Measurements from ENCODE around the gene WBP2. TPM values are rescaled to one million over a fixed set of nuclear protein-coding genes. Genes with fewer than 3 reads are reported as not detected.

WBP2 gene
- total RNA-seq, 1 donor from 2014 or later: 43.0 TPM

DNA sequence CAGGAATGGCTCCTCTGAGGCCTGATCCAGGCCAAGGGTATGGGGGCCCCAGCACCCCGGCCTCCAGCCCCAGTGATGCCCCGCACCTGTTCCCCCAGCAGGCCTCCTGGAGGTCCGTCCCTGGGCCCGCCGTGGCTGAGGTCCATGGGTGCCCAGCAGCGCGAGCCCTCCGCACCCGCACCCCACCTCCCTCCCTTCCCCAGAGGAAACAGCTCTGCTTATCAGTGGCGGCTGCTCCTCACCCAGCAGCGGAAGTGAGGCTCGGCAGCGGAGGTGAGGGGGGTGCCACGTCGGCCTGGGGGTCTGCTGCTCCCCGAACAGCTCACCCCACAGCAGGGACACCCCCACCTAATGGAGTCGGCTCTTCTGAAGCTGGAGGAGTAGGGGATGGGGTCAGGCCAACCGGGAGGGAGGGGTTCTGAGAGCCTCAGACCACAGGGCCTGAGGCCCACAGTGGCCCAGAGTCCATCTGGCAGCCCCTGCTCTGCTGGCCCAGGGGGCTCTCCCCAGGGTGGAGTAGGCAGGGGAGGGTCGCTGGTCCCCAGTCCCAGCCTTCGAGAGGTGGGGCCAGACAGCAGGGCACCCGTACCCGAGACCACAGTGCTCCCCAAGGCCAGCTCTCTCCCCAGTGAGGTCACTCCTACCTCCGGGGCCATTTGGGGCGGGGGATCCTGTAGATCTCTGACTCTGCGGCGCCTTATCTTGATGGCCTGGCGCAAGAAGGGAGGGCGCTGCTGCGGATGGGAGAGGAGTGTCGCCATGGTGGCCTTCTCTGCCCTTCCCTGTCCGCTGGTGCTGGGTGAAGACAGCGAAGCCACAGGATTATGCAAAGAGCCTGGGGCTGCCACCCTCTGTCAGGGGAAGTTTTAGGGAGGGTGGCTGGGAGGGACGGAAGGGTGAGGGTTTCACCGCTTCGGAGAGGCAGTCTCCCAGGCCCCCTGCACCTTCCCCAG lies 11.3 kb downstream of the WBP2 start, which contains the start of gene UNC13D:
UNC13D (minus strand) TSS at position 828 of the 953 bp plus-strand sequence; CDS start at position 761, 67 bp downstream.
- H3K4me1 Mint-ChIP-seq (ENCODE audit: unreplicated experiment): peaks cover 12% of the 10 kb centered on the region

DNA sequence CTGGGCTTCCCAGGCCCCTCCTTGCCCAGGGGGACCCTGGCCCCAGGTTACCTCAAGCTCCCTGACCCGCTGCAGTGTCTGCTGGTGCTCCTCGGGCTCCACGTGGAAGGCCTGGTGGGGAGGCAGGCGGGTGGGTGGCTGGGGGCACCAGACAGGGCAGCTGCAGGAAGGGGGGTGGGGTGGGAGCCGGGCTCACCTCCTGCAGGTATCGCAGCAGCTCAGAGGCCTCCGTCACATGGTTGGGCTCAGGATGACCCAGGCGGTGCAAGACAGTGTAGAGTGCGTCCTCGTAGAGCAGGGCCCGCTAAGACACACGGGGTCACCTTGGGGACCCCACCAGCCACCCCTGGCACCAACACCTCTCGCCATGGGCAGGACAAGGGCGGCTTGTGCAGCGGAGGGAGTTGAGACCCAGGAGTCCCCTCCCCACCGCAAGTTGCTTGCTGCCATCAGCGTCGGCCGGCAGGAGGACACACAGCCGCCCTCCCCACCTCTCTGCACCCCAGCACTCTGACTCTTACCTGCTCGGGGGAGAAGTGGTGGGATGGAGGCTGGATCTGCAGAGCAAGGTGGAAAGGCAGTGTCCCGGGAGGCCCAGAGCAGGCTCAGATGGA lies 12.1 kb downstream of the WBP2 start:
- TF ChIP-seq, protein P1, sequence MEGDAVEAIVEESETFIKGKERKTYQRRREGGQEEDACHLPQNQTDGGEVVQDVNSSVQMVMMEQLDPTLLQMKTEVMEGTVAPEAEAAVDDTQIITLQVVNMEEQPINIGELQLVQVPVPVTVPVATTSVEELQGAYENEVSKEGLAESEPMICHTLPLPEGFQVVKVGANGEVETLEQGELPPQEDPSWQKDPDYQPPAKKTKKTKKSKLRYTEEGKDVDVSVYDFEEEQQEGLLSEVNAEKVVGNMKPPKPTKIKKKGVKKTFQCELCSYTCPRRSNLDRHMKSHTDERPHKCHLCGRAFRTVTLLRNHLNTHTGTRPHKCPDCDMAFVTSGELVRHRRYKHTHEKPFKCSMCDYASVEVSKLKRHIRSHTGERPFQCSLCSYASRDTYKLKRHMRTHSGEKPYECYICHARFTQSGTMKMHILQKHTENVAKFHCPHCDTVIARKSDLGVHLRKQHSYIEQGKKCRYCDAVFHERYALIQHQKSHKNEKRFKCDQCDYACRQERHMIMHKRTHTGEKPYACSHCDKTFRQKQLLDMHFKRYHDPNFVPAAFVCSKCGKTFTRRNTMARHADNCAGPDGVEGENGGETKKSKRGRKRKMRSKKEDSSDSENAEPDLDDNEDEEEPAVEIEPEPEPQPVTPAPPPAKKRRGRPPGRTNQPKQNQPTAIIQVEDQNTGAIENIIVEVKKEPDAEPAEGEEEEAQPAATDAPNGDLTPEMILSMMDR (conservative IDR thresholded peaks at IDR 0.05): no peak
- H3K27ac Mint-ChIP-seq: no peak overlapping the region
- no peaks in the 10 kb centered on the region for H3K36me3 Mint-ChIP-seq
- DNase-seq (ENCODE audit: extremely low spot score, unreplicated experiment): no peak
- H3K9me3 Mint-ChIP-seq: no peaks in the 10 kb centered on the region
- H3K4me3 Mint-ChIP-seq: no peak overlapping the region
- H3K27me3 Mint-ChIP-seq: no peaks in the 10 kb centered on the region
- peaks cover 14% of the 10 kb centered on the region for H3K4me1 Mint-ChIP-seq (ENCODE audit: unreplicated experiment)

More for the DNA sequence above, 11.3 kb downstream of the WBP2 start, which contains the start of gene UNC13D:
- peak within 1 kb of the TSS; percentile 93 for H3K27ac Mint-ChIP-seq
- TF ChIP-seq, protein P1 (conservative IDR thresholded peaks at IDR 0.05): no peak
- H3K36me3 Mint-ChIP-seq: peaks cover 3% of the 10 kb centered on the region
- H3K9me3 Mint-ChIP-seq: no peaks in the 10 kb centered on the region
- H3K4me3 Mint-ChIP-seq: peak within 1 kb of the TSS; percentile 25
- DNase-seq (ENCODE audit: extremely low spot score, unreplicated experiment): no peak
- H3K27me3 Mint-ChIP-seq: no peaks in the 10 kb centered on the region

DNA sequence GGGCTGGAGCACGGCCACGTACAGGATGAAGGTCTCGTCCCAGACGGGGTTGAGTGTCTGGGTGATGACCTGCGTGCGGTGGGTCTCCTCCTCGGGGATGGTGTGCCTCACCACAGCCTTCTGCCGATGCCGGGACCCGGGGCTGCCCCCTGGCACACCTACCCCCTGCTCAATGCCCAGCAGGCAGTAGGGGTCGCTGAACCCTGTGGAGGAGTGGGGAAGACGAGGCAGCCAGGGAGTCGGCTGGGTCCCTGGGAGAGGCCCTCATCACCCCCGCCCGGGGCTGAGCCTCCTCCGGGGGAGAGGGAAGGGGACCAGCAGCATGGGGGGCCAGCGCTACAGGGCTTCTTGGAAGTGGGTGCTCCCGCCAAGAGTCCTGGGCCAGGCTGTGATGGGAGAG lies 12.7 kb downstream of the WBP2 start:
- Mint-ChIP-seq H3K36me3 (no peaks in the 10 kb centered on the region), H3K27ac (no peak overlapping the region), H3K4me1 (ENCODE audit: unreplicated experiment) (peaks cover 19% of the 10 kb centered on the region), H3K27me3 (no peaks in the 10 kb centered on the region), H3K9me3 (no peaks in the 10 kb centered on the region), H3K4me3 (no peak overlapping the region)
- no peak for DNase-seq (ENCODE audit: extremely low spot score, unreplicated experiment)
- TF ChIP-seq, protein P1 (conservative IDR thresholded peaks at IDR 0.05): no peak

DNA sequence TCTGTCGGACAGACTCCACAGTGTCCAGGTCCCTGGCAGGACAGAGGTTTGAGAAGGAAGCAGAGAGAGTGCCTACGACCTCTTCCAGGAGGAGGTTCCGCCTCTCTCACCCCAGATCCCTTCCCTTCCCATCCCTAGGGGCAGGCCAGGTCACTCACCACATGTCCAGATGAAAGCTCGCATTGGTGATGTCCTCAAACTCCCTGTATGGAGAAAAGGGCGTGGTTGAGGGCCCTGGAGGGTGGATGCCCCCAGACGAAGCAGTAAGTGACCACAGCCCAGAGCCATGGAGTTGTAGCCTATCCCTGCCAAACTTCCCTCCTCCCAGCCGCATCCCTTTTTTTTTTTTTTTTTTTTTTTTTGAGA lies 14.4 kb downstream of the WBP2 start:
- H3K27ac Mint-ChIP-seq: no peak overlapping the region
- no peaks in the 10 kb centered on the region for H3K36me3 Mint-ChIP-seq
- no peaks in the 10 kb centered on the region for H3K27me3 Mint-ChIP-seq
- DNase-seq (ENCODE audit: extremely low spot score, unreplicated experiment): no peak
- H3K4me3 Mint-ChIP-seq: no peak overlapping the region
- TF ChIP-seq, protein P1 (conservative IDR thresholded peaks at IDR 0.05): no peak
- H3K4me1 Mint-ChIP-seq (ENCODE audit: unreplicated experiment): peaks cover 15% of the 10 kb centered on the region
- no peaks in the 10 kb centered on the region for H3K9me3 Mint-ChIP-seq

DNA sequence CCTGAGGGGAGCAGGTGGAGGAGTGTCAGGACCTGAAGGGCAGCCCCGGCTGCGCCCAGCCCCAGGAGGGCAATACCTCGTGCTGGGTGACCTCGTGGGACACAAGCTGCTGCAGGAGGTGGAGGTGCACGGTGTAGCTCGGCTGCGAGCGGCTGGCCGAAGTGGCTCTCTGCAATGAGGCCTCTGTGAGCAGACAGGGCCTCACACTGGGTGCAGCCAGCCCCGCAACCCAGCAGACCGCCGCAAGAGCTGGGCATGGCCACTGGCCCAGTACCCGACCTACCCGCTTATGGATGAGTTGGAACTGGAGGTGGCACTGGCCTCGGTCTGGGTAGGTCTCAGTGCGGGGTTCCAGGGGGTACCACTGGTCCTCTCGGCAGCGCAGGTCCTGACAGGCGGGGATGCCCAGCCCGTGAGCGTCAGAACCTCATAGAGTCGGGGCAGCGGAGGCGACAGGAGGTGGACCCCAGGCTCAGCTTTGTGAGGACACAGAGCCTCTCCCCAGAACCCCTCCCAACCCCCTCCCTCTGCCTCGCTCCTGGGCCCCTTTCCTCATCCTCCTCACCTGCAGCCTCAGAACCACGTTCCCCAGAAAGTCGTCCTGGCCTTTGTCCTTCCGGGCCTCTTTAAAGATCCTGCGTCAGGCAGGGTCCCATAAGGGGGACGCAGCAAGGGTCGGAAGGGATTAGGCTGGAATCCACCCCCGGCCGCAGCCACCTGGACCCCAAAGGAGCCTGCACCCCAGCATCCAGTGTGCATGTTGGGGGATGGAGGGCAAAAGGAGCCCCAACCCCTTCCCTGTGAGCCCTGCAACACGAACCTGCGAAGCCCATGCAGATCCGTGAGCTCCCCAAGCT lies 15.0 kb downstream of the WBP2 start:
- no peak overlapping the region for H3K4me3 Mint-ChIP-seq
- H3K4me1 Mint-ChIP-seq (ENCODE audit: unreplicated experiment): peaks cover 8% of the 10 kb centered on the region
- no peak overlapping the region for H3K27ac Mint-ChIP-seq
- TF ChIP-seq, protein P1 (conservative IDR thresholded peaks at IDR 0.05): no peak
- no peaks in the 10 kb centered on the region for H3K36me3 Mint-ChIP-seq
- no peak for DNase-seq (ENCODE audit: extremely low spot score, unreplicated experiment)
- no peaks in the 10 kb centered on the region for H3K27me3 Mint-ChIP-seq
- no peaks in the 10 kb centered on the region for H3K9me3 Mint-ChIP-seq

Data from type B pancreatic cell (in vitro differentiated cells).